Prostate gland (tissue), 2 donors: ENCODE data around the gene ZNF80. TPM values are rescaled to one million over a fixed set of nuclear protein-coding genes. Genes with fewer than 3 reads are reported as not detected.
"Not testable (repeated sequence)": the region's sequence is repeated elsewhere in the genome, so short reads cannot be mapped to it uniquely, and the experiment has no call there.

Experiments used
- DNase-seq: peaks from one replicate; pipeline ENCODE4 v3.0.0-alpha.2; 2019; ENCODE audit warnings: low spot score
- H3K27ac ChIP-seq, 2 donors: fragments of 200-600 bp; sonication (generic); 2 replicates each; pipeline ENCODE4 v1.5.1; 2017 to 2019
- H3K27me3 ChIP-seq: fragments of 200-600 bp; sonication (generic); replicated peaks from 2 replicates; pipeline ENCODE4 v1.5.1; 2019; ENCODE audit not compliant: insufficient read depth
- H3K36me3 ChIP-seq, 2 donors: fragments of 200-600 bp; sonication (generic); 1 replicate in 1 of 2; 2 replicates in 1 of 2; pipeline versions ENCODE4 v1.5.1 to v1.8.1; 2017 to 2019
- H3K4me1 ChIP-seq: fragments of 200-600 bp; sonication (generic); replicated peaks from 2 replicates; pipeline ENCODE4 v1.5.1; 2019
- H3K4me3 ChIP-seq, 2 donors: fragments of 200-600 bp; sonication (generic); 2 replicates each; pipeline ENCODE4 v1.5.1; 2017 to 2019
- H3K9me3 ChIP-seq: fragments of 200-600 bp; sonication (generic); 2 replicates; pipeline ENCODE4 v1.5.1; 2017
- CTCF ChIP-seq, 4 experiments: fragments of 200-600 bp in 2 of 4; fragments of 450-650 bp in 2 of 4; sonication (generic) in 2 of 4; IDR thresholded peaks; 1 replicate in 3 of 4; 2 replicates in 1 of 4; pipeline ENCODE4 v1.5.1; 2016 to 2019; ENCODE audit warnings: antibody characterized with exemption in 4 of 4, mild to moderate bottlenecking in 2 of 4, moderate library complexity in 2 of 4
- POLR2A ChIP-seq: fragments of 450-650 bp; IDR thresholded peaks from one replicate; pipeline ENCODE4 v1.6.1; 2016; ENCODE audit warnings: antibody characterized with exemption, mild to moderate bottlenecking
- POLR2AphosphoS5 ChIP-seq: sonication (generic); formaldehyde crosslinking; IDR thresholded peaks from one replicate; pipeline ENCODE4 v1.6.1; 2017; ENCODE audit warnings: antibody characterized with exemption
- WGBS: methylation state at CpG from one replicate; pipeline ENCODE4 v1.1.5; 2018; 5-methylcytosine and 5-hydroxymethylcytosine counted together
- intact Hi-C: fragments of 100-400 bp; cut with DNase I; formaldehyde crosslinking; loops from one replicate; pipeline ENCODE4 v1.14.2; 2022
- total RNA-seq, 2 donors: library from RNA; depleted of rRNA; stranded (reverse); fragments of >200 nt; gene quantifications; one replicate each; pipeline ENCODE4 v1.1.0, GENCODE V29; 2016

The ZNF80 gene
- total RNA-seq, 2 donors from 2014 or later, result 0.62 TPM; not detected in 1

GRCh38 chr3:114252954-114253353, 15.6 kb upstream of the ZNF80 start:
- TF ChIP-seq POLR2A, result no peak
- TF ChIP-seq CTCF (IDR thresholded peaks at IDR 0.05), result no peak
- no peak for TF ChIP-seq POLR2AphosphoS5
- no peaks in the 10 kb centered on the region for H3K9me3 ChIP-seq
- 91% methylated on average over 1 of the region's 1 CpG for WGBS
- DNase-seq, result no peak
- no peaks in the 10 kb centered on the region for H3K36me3 ChIP-seq
- H3K27me3 ChIP-seq, result no peaks in the 10 kb centered on the region
- H3K27ac ChIP-seq, result no peak overlapping the region
- no peaks in the 10 kb centered on the region for H3K4me1 ChIP-seq
- intact Hi-C loops, result no loop called here
- H3K4me3 ChIP-seq, result no peak overlapping the region

- Histone ChIP-seq H3K36me3 (no peaks in the 10 kb centered on the region), H3K4me1 (no peaks in the 10 kb centered on the region), H3K9me3 (no peaks in the 10 kb centered on the region), H3K4me3 (no peak overlapping the region), H3K27ac (no peak overlapping the region), H3K27me3 (no peaks in the 10 kb centered on the region)
- DNase-seq, result no peak
- intact Hi-C loops, result no loop called here
- TF ChIP-seq POLR2AphosphoS5, result no peak
- TF ChIP-seq CTCF (IDR thresholded peaks at IDR 0.05), result no peak
- no peak for TF ChIP-seq POLR2A
These were observed 5.6 kb upstream of the ZNF80 start for GRCh38 chr3:114242947-114243346.

GRCh38 chr3:114241262-114241661, 3.9 kb upstream of the ZNF80 start:
- intact Hi-C loops, result no loop called here
- no peaks in the 10 kb centered on the region for H3K4me1 ChIP-seq
- no peak overlapping the region for H3K27ac ChIP-seq
- no peaks in the 10 kb centered on the region for H3K9me3 ChIP-seq
- H3K27me3 ChIP-seq, result no peaks in the 10 kb centered on the region
- H3K36me3 ChIP-seq, result no peaks in the 10 kb centered on the region
- no peak overlapping the region for H3K4me3 ChIP-seq
- TF ChIP-seq POLR2A, result no peak
- no peak for TF ChIP-seq POLR2AphosphoS5
- no peak for TF ChIP-seq CTCF (IDR thresholded peaks at IDR 0.05)
- DNase-seq, result no peak
- 54% methylated on average over 2 of the region's 2 CpGs for WGBS

- H3K36me3 ChIP-seq, H3K4me1 ChIP-seq, DNase-seq, H3K9me3 ChIP-seq, H3K27ac ChIP-seq, intact Hi-C loops, H3K4me3 ChIP-seq, H3K27me3 ChIP-seq: not testable (repeated sequence)
- 97% methylated on average over 31 of the region's 34 CpGs for WGBS
These were observed 888 bp upstream of the ZNF80 start for GRCh38 chr3:114238146-114238785.

- DNase-seq, result no peak
- H3K9me3 ChIP-seq, result no peaks in the 10 kb centered on the region
- H3K4me3 ChIP-seq, result no peak overlapping the region
- no peak overlapping the region for H3K27ac ChIP-seq
- intact Hi-C loops, result no loop called here
- H3K27me3 ChIP-seq, result no peaks in the 10 kb centered on the region
- WGBS, result 46% methylated on average over 3 of the region's 3 CpGs
- H3K4me1 ChIP-seq, result no peaks in the 10 kb centered on the region
- H3K36me3 ChIP-seq, result no peaks in the 10 kb centered on the region
- no peak for TF ChIP-seq POLR2AphosphoS5
- TF ChIP-seq CTCF (IDR thresholded peaks at IDR 0.05), result no peak
- no peak for TF ChIP-seq POLR2A
These were observed 1.9 kb downstream of the ZNF80 start for GRCh38 chr3:114235431-114235830.
